ENCODE measurements around the gene ELAC2.

ELAC2 gene

GRCh38 chr17:12966413-12966812 is 51.4 kb downstream of the ELAC2 start:
- Histone ChIP-seq H3K9me3 (ENCODE audit: insufficient read depth, low read depth, low read length) (no peaks in the 10 kb centered on the region), H3K9ac (ENCODE audit: low read depth, low read length) (no peak overlapping the region), H3K4me3 (ENCODE audit: low read length) (no peak overlapping the region), H3K4me1 (ENCODE audit: insufficient read depth, low read length) (no peaks in the 10 kb centered on the region), H3K27me3 (ENCODE audit: insufficient read depth, low read length) (no peaks in the 10 kb centered on the region), H3K27ac (ENCODE audit: low read depth, low read length) (no peak overlapping the region), H3K36me3 (ENCODE audit: insufficient read depth, low read length) (no peaks in the 10 kb centered on the region)
- WGBS: 89% methylated on average over 5 of the region's 5 CpGs

DNA sequence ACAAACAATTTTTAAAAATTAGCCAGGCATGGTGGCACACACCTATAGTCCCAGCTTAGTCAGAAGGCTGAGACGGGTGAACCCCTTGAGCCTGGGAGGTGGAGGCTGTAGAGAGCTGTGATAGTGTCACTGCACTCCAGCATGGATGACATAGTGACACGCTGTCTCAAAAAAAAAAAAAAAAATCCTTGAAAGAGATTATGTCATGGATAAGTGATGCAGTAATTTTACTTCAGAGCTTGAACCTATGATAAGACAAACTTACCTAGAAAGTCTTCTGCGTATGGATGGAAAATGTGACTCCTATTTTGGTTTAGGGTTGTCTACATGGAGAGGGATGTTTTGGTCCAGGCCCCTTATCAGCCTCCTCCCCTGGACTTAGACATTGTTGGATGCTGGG is 51.8 kb downstream of the ELAC2 start:
- H3K4me1 ChIP-seq (ENCODE audit: insufficient read depth, low read length): no peaks in the 10 kb centered on the region
- H3K36me3 ChIP-seq (ENCODE audit: insufficient read depth, low read length): no peaks in the 10 kb centered on the region
- no peak overlapping the region for H3K4me3 ChIP-seq (ENCODE audit: low read length)
- WGBS: 95% methylated on average over 3 of the region's 3 CpGs
- no peaks in the 10 kb centered on the region for H3K27me3 ChIP-seq (ENCODE audit: insufficient read depth, low read length)
- no peaks in the 10 kb centered on the region for H3K9me3 ChIP-seq (ENCODE audit: insufficient read depth, low read depth, low read length)
- no peak overlapping the region for H3K9ac ChIP-seq (ENCODE audit: low read depth, low read length)
- H3K27ac ChIP-seq (ENCODE audit: low read depth, low read length): no peak overlapping the region

DNA sequence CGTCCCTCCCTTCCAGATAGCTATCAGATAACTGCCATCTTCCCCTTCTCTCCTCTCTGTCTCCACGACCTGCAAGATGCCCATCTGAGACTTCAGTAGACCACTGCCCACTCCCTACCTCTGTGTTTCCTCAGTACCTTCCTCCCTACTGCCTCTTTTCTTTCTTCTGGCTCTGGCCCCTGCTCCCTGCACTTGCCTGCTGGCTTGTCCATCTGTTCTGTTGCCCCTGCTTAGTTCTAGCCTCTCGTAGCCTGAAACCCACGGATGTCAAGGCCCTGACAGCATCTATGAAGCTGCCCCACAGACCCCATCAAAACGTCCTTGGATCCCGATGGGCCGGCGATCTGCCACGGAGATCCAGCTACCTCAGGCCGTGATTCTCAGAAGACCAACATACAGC is 53.0 kb downstream of the ELAC2 start:
- Histone ChIP-seq H3K27me3 (ENCODE audit: insufficient read depth, low read length) (no peaks in the 10 kb centered on the region), H3K9ac (ENCODE audit: low read depth, low read length) (no peak overlapping the region), H3K4me3 (ENCODE audit: low read length) (no peak overlapping the region), H3K4me1 (ENCODE audit: insufficient read depth, low read length) (no peaks in the 10 kb centered on the region), H3K36me3 (ENCODE audit: insufficient read depth, low read length) (no peaks in the 10 kb centered on the region), H3K27ac (ENCODE audit: low read depth, low read length) (no peak overlapping the region), H3K9me3 (ENCODE audit: insufficient read depth, low read depth, low read length) (no peaks in the 10 kb centered on the region)
- WGBS: 94% methylated on average over 10 of the region's 10 CpGs

GRCh38 chr17:12964162-12964561 is 53.7 kb downstream of the ELAC2 start:
- no peak overlapping the region for H3K4me3 ChIP-seq (ENCODE audit: low read length)
- WGBS: 96% methylated on average over 5 of the region's 5 CpGs
- H3K27ac ChIP-seq (ENCODE audit: low read depth, low read length): no peak overlapping the region
- no peaks in the 10 kb centered on the region for H3K9me3 ChIP-seq (ENCODE audit: insufficient read depth, low read depth, low read length)
- H3K27me3 ChIP-seq (ENCODE audit: insufficient read depth, low read length): no peaks in the 10 kb centered on the region
- H3K36me3 ChIP-seq (ENCODE audit: insufficient read depth, low read length): peaks cover 6% of the 10 kb centered on the region; the same call in 1 of the 2 replicates
- no peak overlapping the region for H3K9ac ChIP-seq (ENCODE audit: low read depth, low read length)
- H3K4me1 ChIP-seq (ENCODE audit: insufficient read depth, low read length): no peaks in the 10 kb centered on the region

GRCh38 chr17:12963505-12963904 is 54.3 kb downstream of the ELAC2 start:
- Histone ChIP-seq H3K9ac (ENCODE audit: low read depth, low read length) (no peak overlapping the region), H3K4me3 (ENCODE audit: low read length) (no peak overlapping the region), H3K9me3 (ENCODE audit: insufficient read depth, low read depth, low read length) (no peaks in the 10 kb centered on the region), H3K36me3 (ENCODE audit: insufficient read depth, low read length) (peaks cover 10% of the 10 kb centered on the region; the same call in 1 of the 2 replicates), H3K27ac (ENCODE audit: low read depth, low read length) (no peak overlapping the region), H3K27me3 (ENCODE audit: insufficient read depth, low read length) (no peaks in the 10 kb centered on the region), H3K4me1 (ENCODE audit: insufficient read depth, low read length) (no peaks in the 10 kb centered on the region)
- 93% methylated on average over 7 of the region's 7 CpGs for WGBS

DNA sequence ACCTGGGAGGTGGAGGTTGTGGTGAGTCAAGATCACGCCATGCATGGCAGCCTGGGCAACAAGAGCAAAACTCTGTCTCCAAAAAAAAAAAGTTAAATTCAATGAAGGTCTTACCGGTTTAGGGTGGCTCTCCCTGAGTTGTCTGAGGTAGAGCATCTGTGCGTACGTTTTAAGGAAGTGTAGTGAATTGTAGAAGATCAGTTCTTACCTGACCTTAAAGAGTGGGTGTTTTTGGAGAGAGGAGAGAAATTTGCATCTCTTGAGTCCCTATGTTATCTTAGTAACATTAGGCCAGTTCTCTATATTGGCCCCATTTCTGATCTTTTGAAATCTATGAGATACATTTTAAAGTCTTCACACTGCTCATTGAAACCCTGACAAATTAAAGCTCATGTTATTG is 56.2 kb downstream of the ELAC2 start:
- no peak overlapping the region for H3K9ac ChIP-seq (ENCODE audit: low read depth, low read length)
- 95% methylated on average over 4 of the region's 4 CpGs for WGBS
- no peak overlapping the region for H3K4me3 ChIP-seq (ENCODE audit: low read length)
- no peaks in the 10 kb centered on the region for H3K27me3 ChIP-seq (ENCODE audit: insufficient read depth, low read length)
- 0 out of 2 replicates have a peak, but pooled peaks cover 4% of the 10 kb centered on the region for H3K9me3 ChIP-seq (ENCODE audit: insufficient read depth, low read depth, low read length)
- no peaks in the 10 kb centered on the region for H3K4me1 ChIP-seq (ENCODE audit: insufficient read depth, low read length)
- peaks cover 24% of the 10 kb centered on the region for H3K36me3 ChIP-seq (ENCODE audit: insufficient read depth, low read length)
- H3K27ac ChIP-seq (ENCODE audit: low read depth, low read length): no peak overlapping the region

DNA sequence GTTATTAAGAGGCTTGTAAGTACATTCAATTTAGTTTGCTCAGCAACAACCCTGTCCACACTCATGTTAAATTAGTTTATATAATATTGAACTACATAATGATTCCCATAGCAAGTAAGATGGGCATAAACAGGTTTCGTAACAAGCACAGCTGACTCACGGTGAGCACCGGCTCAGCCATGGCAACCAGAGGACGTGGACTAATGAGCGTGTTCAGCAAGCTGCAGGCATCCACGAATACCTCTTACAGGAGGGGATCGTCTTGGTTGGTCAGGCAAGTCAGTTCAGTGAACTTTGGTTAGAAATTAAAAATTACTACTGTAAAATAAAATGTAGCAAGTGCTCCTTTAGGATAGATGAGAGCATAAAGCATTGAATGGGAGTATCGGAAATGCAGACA is 58.4 kb downstream of the ELAC2 start:
- no peak overlapping the region for H3K27ac ChIP-seq (ENCODE audit: low read depth, low read length)
- WGBS: 96% methylated on average over 7 of the region's 8 CpGs
- no peaks in the 10 kb centered on the region for H3K4me1 ChIP-seq (ENCODE audit: insufficient read depth, low read length)
- H3K27me3 ChIP-seq (ENCODE audit: insufficient read depth, low read length): no peaks in the 10 kb centered on the region
- H3K36me3 ChIP-seq (ENCODE audit: insufficient read depth, low read length): peaks cover 43% of the 10 kb centered on the region
- H3K9me3 ChIP-seq (ENCODE audit: insufficient read depth, low read depth, low read length): peaks cover 9% of the 10 kb centered on the region; the same call in 1 of the 2 replicates
- no peak overlapping the region for H3K4me3 ChIP-seq (ENCODE audit: low read length)
- no peak overlapping the region for H3K9ac ChIP-seq (ENCODE audit: low read depth, low read length)

DNA sequence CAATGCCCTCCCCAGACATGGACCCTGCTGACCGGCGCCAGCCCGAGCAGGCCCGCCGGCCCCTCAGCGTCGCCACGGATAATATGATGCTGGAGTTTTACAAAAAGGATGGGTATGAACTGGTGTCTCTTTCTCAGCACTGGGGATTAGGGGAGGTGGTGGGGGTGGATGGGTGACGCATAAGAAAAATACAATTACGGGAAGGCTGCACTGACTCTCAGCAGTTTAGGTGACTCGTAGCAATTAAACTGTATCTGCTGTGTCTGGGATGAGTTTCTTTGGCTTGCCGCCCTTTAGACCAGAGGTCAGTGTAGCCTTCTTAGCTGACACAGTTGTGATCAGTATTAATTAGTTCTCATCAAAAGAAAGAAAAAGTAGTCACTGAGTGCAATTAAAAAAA is 59.0 kb downstream of the ELAC2 start:
- H3K36me3 ChIP-seq (ENCODE audit: insufficient read depth, low read length): peaks cover 48% of the 10 kb centered on the region
- WGBS: 96% methylated on average over 12 of the region's 12 CpGs
- H3K27me3 ChIP-seq (ENCODE audit: insufficient read depth, low read length): no peaks in the 10 kb centered on the region
- H3K9ac ChIP-seq (ENCODE audit: low read depth, low read length): no peak overlapping the region
- no peaks in the 10 kb centered on the region for H3K4me1 ChIP-seq (ENCODE audit: insufficient read depth, low read length)
- peaks cover 9% of the 10 kb centered on the region; the same call in 1 of the 2 replicates for H3K9me3 ChIP-seq (ENCODE audit: insufficient read depth, low read depth, low read length)
- no peak overlapping the region for H3K4me3 ChIP-seq (ENCODE audit: low read length)
- no peak overlapping the region for H3K27ac ChIP-seq (ENCODE audit: low read depth, low read length)

GRCh38 chr17:12955521-12955920 is 62.3 kb downstream of the ELAC2 start:
- no peaks in the 10 kb centered on the region for H3K27me3 ChIP-seq (ENCODE audit: insufficient read depth, low read length)
- H3K4me1 ChIP-seq (ENCODE audit: insufficient read depth, low read length): no peaks in the 10 kb centered on the region
- H3K27ac ChIP-seq (ENCODE audit: low read depth, low read length): no peak overlapping the region
- peaks cover 9% of the 10 kb centered on the region; the same call in 1 of the 2 replicates for H3K9me3 ChIP-seq (ENCODE audit: insufficient read depth, low read depth, low read length)
- no peak overlapping the region for H3K9ac ChIP-seq (ENCODE audit: low read depth, low read length)
- H3K4me3 ChIP-seq (ENCODE audit: low read length): no peak overlapping the region
- peaks cover 74% of the 10 kb centered on the region for H3K36me3 ChIP-seq (ENCODE audit: insufficient read depth, low read length)
- WGBS: 90% methylated on average over 5 of the region's 5 CpGs

DNA sequence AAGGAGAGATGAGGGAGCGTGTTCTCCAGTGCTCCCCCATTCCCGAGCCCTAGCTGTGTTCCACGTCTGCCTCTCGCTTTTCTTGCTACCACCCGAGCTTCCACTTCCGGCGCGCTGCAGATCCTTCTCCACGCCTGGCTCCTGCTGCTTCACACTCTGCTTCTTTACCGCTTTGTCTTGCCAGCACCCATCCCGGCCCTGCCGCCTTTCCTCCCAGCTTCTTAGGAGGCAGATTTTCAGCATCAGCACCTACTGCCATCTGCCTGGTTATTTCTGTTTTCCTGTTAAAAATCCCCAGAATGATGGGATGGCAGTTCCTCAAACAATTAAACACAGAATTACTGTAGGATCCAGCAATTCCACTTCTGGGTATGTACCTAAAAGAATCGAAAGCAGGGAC is 64.7 kb downstream of the ELAC2 start:
- Histone ChIP-seq H3K27ac (ENCODE audit: low read depth, low read length) (no peak overlapping the region), H3K27me3 (ENCODE audit: insufficient read depth, low read length) (no peaks in the 10 kb centered on the region), H3K9me3 (ENCODE audit: insufficient read depth, low read depth, low read length) (peaks cover 9% of the 10 kb centered on the region; the same call in 1 of the 2 replicates), H3K4me3 (ENCODE audit: low read length) (no peak overlapping the region), H3K36me3 (ENCODE audit: insufficient read depth, low read length) (peaks cover 68% of the 10 kb centered on the region), H3K9ac (ENCODE audit: low read depth, low read length) (no peak overlapping the region), H3K4me1 (ENCODE audit: insufficient read depth, low read length) (no peaks in the 10 kb centered on the region)
- 94% methylated on average over 13 of the region's 13 CpGs for WGBS

DNA sequence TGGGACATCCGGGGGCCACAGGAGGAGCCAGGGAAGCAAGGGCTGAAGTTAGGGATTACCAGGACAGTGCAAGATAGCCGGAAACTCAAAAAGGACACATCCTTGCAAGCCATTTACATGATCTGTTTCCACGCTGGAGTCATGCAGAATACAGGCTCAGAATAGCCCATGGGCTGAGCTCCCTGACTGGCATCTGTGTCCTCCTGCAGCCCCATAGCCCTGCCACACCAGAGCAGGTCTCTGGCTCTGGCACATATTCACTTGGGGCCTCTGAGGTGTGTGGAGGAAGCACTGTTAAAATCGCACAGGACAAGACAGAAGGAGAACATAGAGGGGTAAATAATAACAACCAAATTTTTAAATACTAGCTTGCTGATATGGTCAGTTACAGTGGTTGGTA is 65.8 kb downstream of the ELAC2 start:
- H3K9ac ChIP-seq (ENCODE audit: low read depth, low read length): no peak overlapping the region
- 93% methylated on average over 3 of the region's 4 CpGs for WGBS
- no peak overlapping the region for H3K4me3 ChIP-seq (ENCODE audit: low read length)
- H3K9me3 ChIP-seq (ENCODE audit: insufficient read depth, low read depth, low read length): peaks cover 5% of the 10 kb centered on the region; the same call in 1 of the 2 replicates
- H3K4me1 ChIP-seq (ENCODE audit: insufficient read depth, low read length): no peaks in the 10 kb centered on the region
- H3K36me3 ChIP-seq (ENCODE audit: insufficient read depth, low read length): peaks cover 64% of the 10 kb centered on the region
- no peaks in the 10 kb centered on the region for H3K27me3 ChIP-seq (ENCODE audit: insufficient read depth, low read length)
- H3K27ac ChIP-seq (ENCODE audit: low read depth, low read length): no peak overlapping the region

- Histone ChIP-seq H3K36me3 (ENCODE audit: insufficient read depth, low read length) (peaks cover 27% of the 10 kb centered on the region), H3K4me3 (ENCODE audit: low read length) (no peak overlapping the region), H3K27ac (ENCODE audit: low read depth, low read length) (no peak overlapping the region), H3K9ac (ENCODE audit: low read depth, low read length) (no peak overlapping the region), H3K27me3 (ENCODE audit: insufficient read depth, low read length) (no peaks in the 10 kb centered on the region), H3K9me3 (ENCODE audit: insufficient read depth, low read depth, low read length) (no peaks in the 10 kb centered on the region), H3K4me1 (ENCODE audit: insufficient read depth, low read length) (no peaks in the 10 kb centered on the region)
- 94% methylated on average over 4 of the region's 4 CpGs for WGBS
These were observed 70.8 kb downstream of the ELAC2 start for GRCh38 chr17:12947047-12947446.

All from HUES64 (cell line).